Esophagus (tissue), 2 donors: ENCODE data around the gene SLC6A9. TPM values are rescaled to one million over a fixed set of nuclear protein-coding genes. Genes with fewer than 3 reads are reported as not detected.
A peak's percentile ranks its signal among the peaks of the same experiment; 100 is the strongest.

ENCODE experiments used
- H3K27ac ChIP-seq, 2 donors: one replicate each; pipeline ENCODE4 v1.5.1; 2013; ENCODE audit warnings: low read depth in 2 of 2, mild to moderate bottlenecking in 2 of 2, inconsistent platforms in 1 of 2, low read length in 1 of 2, moderate library complexity in 1 of 2
- H3K27me3 ChIP-seq, 2 donors: one replicate each; pipeline ENCODE4 v1.6.1; 2013; ENCODE audit warnings: low read length in 2 of 2, control low read depth in 1 of 2, mild to moderate bottlenecking in 1 of 2; ENCODE audit not compliant: insufficient read depth in 2 of 2, control insufficient read depth in 1 of 2
- H3K36me3 ChIP-seq, 2 donors: one replicate each; pipeline ENCODE4 v1.6.1; 2013; ENCODE audit warnings: low read length in 1 of 2; ENCODE audit not compliant: control insufficient read depth in 2 of 2, insufficient read depth in 2 of 2
- H3K4me1 ChIP-seq, 2 donors: one replicate each; pipeline ENCODE4 v1.6.1; 2013; ENCODE audit warnings: low read length in 1 of 2; ENCODE audit not compliant: control insufficient read depth in 2 of 2, insufficient read depth in 2 of 2
- H3K4me3 ChIP-seq, 2 donors: one replicate each; pipeline ENCODE4 v1.5.1; 2013; ENCODE audit warnings: low read length in 2 of 2, mild to moderate bottlenecking in 2 of 2, low read depth in 1 of 2, moderate library complexity in 1 of 2
- H3K9me3 ChIP-seq, 2 donors: one replicate each; pipeline ENCODE4 v1.6.1; 2013; ENCODE audit warnings: mild to moderate bottlenecking in 2 of 2, low read depth in 1 of 2, low read length in 1 of 2, moderate library complexity in 1 of 2; ENCODE audit not compliant: control insufficient read depth in 2 of 2, insufficient read depth in 1 of 2
- WGBS, 2 donors: extraction: QIAGEN DNeasy Blood & Tissue Kit; methylation state at CpG; one replicate each; pipeline ENCODE4 v1.1.7; 2013; 5-methylcytosine and 5-hydroxymethylcytosine counted together
- polyA plus RNA-seq, 2 donors: library from polyadenylated mRNA; stranded (reverse); fragments of 200-250 nt; gene quantifications; one replicate each; pipeline ENCODE4 v1.2.3, GENCODE V29; 2013
- donor health status: healthy with polysubstance abuse.
- donor health status: Bipolar disorder and iron deficiency.

SLC6A9 gene
- polyA plus RNA-seq, 2 donors = 13.8 to 22.8 TPM

- Histone ChIP-seq H3K36me3 (no peaks in the 10 kb centered on the region), H3K9me3 (no peaks in the 10 kb centered on the region), H3K27ac (peak overlapping the region; percentile 87 to 91), H3K4me3 (peak overlapping the region in 1 of 2 donors; percentile 67), H3K27me3 (no peaks in the 10 kb centered on the region), H3K4me1 (peaks cover 6 to 32% of the 10 kb centered on the region in 2 donors)
- 35 to 48% methylated on average over 6 of the region's 6 CpGs for WGBS, 2 donors
Observed at GRCh38 chr1:44032170-44032790, 1.0 kb upstream of the SLC6A9 start.

DNA sequence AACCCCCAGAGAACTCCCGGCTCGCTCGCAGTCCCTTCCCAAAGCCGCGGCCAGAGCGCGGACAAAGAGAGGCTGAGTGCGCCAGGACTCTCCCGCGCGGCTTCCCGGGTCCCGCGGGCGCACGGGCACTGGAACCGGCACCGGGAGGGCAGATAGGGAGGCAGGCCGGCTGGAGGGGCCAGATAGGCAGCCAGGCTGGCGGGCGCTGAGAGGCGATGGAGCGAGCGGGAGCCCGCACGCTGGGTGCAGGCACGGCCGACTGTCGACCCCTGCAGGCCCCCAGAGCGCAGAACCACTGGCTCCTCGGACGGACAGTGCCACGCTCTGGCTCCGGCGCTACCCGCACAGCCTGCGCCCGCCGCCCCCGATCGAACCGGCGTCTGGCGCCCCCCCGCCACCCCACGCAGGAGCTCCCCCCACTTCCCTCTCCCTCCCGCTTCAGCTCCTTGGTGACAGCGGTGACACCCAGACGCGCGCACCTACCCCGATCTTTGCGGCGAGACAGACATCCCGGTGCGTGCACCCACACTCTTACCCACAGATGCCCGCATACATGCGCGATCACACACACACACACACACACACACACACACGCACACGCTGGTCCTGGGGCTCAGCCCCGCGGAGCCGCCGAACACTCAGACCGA lies 534 bp downstream of the SLC6A9 start:
- Histone ChIP-seq H3K4me1 (peaks cover 10 to 32% of the 10 kb centered on the region in 2 donors), H3K27ac (peak overlapping the region; percentile 87 to 91)
- WGBS, 2 donors = 0 to 1% methylated on average over 49 to 66 of the region's 66 CpGs

DNA sequence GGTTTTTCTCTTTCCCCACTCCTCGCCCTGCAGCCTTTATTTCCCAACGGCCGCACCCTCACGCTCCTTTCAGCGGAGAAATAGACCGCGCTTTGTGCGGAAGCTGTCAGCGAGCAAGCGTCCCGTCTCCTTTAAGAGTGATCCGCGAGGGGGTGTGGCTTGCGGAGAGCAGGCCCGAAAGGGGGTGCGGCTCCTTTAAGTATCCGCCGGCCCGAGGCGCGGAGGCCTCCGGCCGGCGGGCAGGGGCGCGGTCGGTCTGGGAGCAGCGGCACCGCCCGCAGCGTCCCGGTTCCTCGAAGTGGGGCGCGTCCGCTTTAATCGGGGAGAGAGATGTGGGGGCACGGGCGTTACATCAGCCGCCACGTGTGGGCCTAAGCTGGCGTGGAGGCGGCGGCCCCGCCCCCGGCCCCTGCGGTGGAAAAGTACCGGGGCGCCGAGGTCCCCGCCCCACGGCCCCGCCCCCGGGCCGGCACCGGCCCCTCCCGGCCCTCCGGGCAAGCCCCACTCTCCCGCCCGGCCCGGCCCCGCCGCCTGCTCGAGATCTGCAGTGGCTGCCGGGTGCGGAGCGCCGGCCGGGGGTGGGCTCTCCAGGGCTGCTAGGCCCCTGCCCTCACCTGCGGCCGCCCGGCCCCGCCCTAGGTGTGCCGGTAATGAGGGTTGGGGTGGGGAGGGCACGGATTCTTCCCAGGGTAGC lies 1.2 kb downstream of the SLC6A9 start:
- peak overlapping the region; percentile 67 to 85 for H3K4me3 ChIP-seq
- H3K4me1 ChIP-seq = peaks cover 10 to 30% of the 10 kb centered on the region in 2 donors
- no peaks in the 10 kb centered on the region for H3K27me3 ChIP-seq
- no peaks in the 10 kb centered on the region for H3K36me3 ChIP-seq
- peak overlapping the region; percentile 87 to 91 for H3K27ac ChIP-seq
- WGBS, 2 donors = 0 to 1% methylated on average over 54 to 75 of the region's 75 CpGs
- no peaks in the 10 kb centered on the region for H3K9me3 ChIP-seq

More for the DNA sequence above, 534 bp downstream of the SLC6A9 start:
- H3K27me3 ChIP-seq = no peaks in the 10 kb centered on the region
- no peaks in the 10 kb centered on the region for H3K36me3 ChIP-seq
- no peaks in the 10 kb centered on the region for H3K9me3 ChIP-seq
- H3K4me3 ChIP-seq = peak overlapping the region; percentile 67 to 85

DNA sequence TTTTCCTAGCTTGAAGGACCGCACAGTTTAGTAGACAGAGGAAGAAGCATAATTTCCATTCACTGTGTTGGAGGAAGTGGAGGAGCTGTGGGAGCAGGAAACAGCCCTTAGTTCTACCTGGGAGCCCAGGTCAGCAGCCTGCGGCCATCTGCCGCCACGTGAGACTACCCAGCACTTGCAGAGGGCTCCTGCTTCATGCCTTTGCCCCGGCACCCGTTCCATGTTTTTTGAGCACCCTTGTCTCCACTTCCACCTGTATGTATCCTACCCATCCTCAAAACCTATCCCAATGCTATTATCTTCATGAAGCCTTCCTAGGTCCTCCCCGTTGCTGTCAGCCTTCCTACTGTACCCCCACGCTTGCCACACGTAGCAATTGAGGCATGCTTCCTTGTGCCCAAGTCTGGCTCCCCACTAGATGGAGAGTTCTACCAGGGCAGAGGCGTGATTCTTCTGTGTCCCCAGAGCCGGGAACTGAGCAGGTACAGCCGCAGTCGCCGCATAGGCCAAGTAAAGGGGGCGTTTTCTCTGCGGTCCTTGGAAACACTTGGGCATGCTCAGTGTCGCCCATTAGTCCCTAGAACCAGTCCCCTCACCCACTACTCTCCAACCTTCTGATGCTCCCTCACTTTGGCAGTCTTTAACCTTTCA lies 1.9 kb downstream of the SLC6A9 start:
- H3K4me1 ChIP-seq = peaks cover 8 to 33% of the 10 kb centered on the region in 2 donors
- 23 to 31% methylated on average over 16 to 17 of the region's 17 CpGs for WGBS, 2 donors
- H3K27ac ChIP-seq = peak overlapping the region; percentile 87 to 91
- peak overlapping the region; percentile 54 to 67 for H3K4me3 ChIP-seq
- H3K9me3 ChIP-seq = no peaks in the 10 kb centered on the region
- H3K36me3 ChIP-seq = no peaks in the 10 kb centered on the region
- no peaks in the 10 kb centered on the region for H3K27me3 ChIP-seq

DNA sequence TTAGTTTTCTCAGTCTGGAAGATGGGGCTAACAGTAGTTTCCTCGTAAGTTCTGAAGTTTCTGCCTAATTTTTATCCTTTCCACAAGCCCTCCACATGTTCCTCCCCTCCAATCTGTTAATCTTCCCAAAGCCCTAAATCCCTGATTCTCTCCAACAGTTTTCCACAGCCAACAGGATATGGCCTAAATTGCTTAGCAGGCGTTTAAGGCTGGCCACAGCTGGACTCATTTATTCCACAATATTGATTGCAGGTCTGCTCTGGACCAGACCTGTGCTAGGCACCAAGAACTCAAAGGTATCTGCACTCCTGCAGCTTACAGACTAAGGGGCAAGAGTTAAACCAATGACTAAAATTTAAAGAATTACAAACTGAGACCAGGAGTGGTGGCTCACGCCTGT lies 3.9 kb downstream of the SLC6A9 start:
- H3K36me3 ChIP-seq = peaks cover 0 to 7% of the 10 kb centered on the region in 2 donors
- WGBS, 2 donors = 90 to 93% methylated on average over 3 of the region's 3 CpGs
- peaks cover 8 to 39% of the 10 kb centered on the region in 2 donors for H3K4me1 ChIP-seq
- H3K9me3 ChIP-seq = no peaks in the 10 kb centered on the region
- H3K27me3 ChIP-seq = no peaks in the 10 kb centered on the region
- no peak overlapping the region for H3K4me3 ChIP-seq
- H3K27ac ChIP-seq = no peak overlapping the region

- 72 to 80% methylated on average over 3 of the region's 3 CpGs for WGBS, 2 donors
- peak overlapping the region; percentile 80 to 86 for H3K27ac ChIP-seq
- H3K27me3 ChIP-seq = no peaks in the 10 kb centered on the region
- peaks cover 12 to 35% of the 10 kb centered on the region in 2 donors for H3K4me1 ChIP-seq
- no peak overlapping the region for H3K4me3 ChIP-seq
- no peaks in the 10 kb centered on the region for H3K9me3 ChIP-seq
- peaks cover 0 to 11% of the 10 kb centered on the region in 2 donors for H3K36me3 ChIP-seq
Observed at GRCh38 chr1:44025816-44026215, 5.4 kb downstream of the SLC6A9 start.

- WGBS, 2 donors = 67 to 70% methylated on average over 13 of the region's 13 CpGs
- Histone ChIP-seq H3K36me3 (peaks cover 0 to 11% of the 10 kb centered on the region in 2 donors), H3K4me1 (peaks cover 12 to 40% of the 10 kb centered on the region in 2 donors), H3K4me3 (no peak overlapping the region), H3K27me3 (no peaks in the 10 kb centered on the region), H3K27ac (peak overlapping the region; percentile 80 to 85), H3K9me3 (no peaks in the 10 kb centered on the region)
Observed at GRCh38 chr1:44024903-44025525, 6.2 kb downstream of the SLC6A9 start.

DNA sequence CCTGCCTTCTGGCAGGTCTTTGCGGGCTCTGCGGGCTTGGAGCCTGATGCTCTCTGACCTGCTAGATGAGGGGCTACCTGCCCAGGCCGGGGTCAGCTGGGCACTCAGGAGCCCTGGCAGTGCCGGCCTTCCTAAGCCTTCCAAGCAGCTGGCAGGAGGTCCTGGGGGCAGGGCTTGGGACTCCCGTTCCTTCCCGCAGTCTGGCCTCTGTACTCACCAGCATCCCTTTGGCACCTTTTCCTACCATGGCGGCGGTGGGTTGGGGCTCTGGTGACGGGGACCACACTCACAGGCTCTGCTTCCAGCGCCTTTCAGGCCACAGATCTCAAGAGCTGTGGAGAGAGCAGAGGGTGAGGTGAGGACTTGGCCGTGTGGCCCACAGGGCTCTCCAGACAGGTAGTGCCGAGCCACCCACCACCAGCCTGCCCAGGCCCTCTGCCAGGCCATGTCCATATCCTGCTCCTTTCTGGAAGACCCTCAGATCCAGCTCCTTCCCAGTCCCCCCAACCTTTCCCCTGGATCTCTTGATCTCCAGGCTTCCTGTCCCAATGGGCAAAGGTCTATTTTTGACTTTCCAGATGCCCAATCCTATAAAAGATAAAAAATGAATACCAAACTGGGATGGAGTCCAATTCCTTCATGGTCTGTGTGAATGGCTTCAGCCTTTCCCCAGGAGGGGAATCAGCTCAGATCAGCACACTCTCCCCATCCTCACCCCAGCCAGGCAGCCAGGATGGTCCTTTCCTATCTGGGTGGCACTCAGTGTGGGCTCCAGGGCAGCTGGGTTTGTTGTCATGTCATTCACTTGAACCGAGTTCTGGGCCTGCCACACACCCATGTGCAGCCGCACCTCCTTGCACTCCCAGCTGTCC lies 7.0 kb downstream of the SLC6A9 start:
- Histone ChIP-seq H3K27me3 (no peaks in the 10 kb centered on the region), H3K27ac (peak overlapping the region; percentile 65 to 80), H3K4me1 (peaks cover 9 to 39% of the 10 kb centered on the region in 2 donors), H3K36me3 (peaks cover 0 to 11% of the 10 kb centered on the region in 2 donors), H3K4me3 (no peak overlapping the region), H3K9me3 (no peaks in the 10 kb centered on the region)
- WGBS, 2 donors = 83 to 88% methylated on average over 14 of the region's 14 CpGs
